ENCODE data around the gene CLUH.

Gene CLUH, protein sequence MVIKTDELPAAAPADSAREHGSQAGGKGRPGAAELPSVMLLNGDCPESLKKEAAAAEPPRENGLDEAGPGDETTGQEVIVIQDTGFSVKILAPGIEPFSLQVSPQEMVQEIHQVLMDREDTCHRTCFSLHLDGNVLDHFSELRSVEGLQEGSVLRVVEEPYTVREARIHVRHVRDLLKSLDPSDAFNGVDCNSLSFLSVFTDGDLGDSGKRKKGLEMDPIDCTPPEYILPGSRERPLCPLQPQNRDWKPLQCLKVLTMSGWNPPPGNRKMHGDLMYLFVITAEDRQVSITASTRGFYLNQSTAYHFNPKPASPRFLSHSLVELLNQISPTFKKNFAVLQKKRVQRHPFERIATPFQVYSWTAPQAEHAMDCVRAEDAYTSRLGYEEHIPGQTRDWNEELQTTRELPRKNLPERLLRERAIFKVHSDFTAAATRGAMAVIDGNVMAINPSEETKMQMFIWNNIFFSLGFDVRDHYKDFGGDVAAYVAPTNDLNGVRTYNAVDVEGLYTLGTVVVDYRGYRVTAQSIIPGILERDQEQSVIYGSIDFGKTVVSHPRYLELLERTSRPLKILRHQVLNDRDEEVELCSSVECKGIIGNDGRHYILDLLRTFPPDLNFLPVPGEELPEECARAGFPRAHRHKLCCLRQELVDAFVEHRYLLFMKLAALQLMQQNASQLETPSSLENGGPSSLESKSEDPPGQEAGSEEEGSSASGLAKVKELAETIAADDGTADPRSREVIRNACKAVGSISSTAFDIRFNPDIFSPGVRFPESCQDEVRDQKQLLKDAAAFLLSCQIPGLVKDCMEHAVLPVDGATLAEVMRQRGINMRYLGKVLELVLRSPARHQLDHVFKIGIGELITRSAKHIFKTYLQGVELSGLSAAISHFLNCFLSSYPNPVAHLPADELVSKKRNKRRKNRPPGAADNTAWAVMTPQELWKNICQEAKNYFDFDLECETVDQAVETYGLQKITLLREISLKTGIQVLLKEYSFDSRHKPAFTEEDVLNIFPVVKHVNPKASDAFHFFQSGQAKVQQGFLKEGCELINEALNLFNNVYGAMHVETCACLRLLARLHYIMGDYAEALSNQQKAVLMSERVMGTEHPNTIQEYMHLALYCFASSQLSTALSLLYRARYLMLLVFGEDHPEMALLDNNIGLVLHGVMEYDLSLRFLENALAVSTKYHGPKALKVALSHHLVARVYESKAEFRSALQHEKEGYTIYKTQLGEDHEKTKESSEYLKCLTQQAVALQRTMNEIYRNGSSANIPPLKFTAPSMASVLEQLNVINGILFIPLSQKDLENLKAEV (N-terminal part only)

DNA sequence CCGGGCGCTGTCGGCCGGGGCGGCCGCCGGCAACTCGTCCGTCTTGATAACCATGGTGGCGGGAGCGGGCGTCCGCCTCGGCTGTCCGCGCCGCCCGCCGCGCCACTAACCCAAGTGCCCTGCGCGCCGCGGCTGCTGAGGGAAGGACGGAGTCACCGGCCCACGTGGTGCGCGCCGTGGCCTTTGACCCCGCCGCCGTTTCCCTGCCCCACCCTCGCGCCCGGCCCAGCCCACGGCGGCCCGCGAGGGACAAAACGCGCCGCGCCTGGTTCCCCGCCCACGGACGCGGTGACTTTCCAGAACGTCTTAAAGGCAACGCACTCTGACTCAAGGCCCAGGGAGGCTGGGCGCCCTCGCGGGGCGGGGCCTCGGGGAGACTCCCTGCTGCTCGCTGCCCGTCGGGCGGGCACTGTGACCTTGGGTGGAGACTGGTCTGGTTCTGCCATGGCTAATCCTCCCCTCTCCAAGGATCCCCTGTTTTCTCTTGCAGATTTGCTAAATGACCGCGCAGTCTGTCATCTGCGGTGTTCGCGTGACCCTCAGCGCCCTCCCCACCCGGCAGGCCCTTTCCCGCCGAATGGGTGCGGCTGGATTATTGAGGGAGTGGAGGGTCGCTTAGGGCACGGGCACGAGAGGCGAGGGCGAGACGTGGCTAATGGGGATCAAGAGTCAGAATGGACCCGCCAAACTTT lies at the start of gene CLUH:
CLUH (minus strand) TSS at position 157 of the 692 bp plus-strand sequence; CDS start at position 54, 103 bp downstream.
- Histone ChIP-seq H3K36me3 (no peaks in the 10 kb centered on the region), H3K9me3 (ENCODE audit: severe bottlenecking) (no peaks in the 10 kb centered on the region), H3K27me3 (ENCODE audit: insufficient read depth, low read depth, severe bottlenecking) (no peaks in the 10 kb centered on the region), H3K4me3 (ENCODE audit: low read depth, low read length) (peak within 1 kb of the TSS; percentile 62), H3K27ac (peak within 1 kb of the TSS; percentile 83)
- DNase-seq = peak; percentile 95
- TF ChIP-seq, protein P1, sequence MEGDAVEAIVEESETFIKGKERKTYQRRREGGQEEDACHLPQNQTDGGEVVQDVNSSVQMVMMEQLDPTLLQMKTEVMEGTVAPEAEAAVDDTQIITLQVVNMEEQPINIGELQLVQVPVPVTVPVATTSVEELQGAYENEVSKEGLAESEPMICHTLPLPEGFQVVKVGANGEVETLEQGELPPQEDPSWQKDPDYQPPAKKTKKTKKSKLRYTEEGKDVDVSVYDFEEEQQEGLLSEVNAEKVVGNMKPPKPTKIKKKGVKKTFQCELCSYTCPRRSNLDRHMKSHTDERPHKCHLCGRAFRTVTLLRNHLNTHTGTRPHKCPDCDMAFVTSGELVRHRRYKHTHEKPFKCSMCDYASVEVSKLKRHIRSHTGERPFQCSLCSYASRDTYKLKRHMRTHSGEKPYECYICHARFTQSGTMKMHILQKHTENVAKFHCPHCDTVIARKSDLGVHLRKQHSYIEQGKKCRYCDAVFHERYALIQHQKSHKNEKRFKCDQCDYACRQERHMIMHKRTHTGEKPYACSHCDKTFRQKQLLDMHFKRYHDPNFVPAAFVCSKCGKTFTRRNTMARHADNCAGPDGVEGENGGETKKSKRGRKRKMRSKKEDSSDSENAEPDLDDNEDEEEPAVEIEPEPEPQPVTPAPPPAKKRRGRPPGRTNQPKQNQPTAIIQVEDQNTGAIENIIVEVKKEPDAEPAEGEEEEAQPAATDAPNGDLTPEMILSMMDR (IDR thresholded peaks at IDR 0.05; ENCODE audit: low read depth, low read length) = no peak

DNA sequence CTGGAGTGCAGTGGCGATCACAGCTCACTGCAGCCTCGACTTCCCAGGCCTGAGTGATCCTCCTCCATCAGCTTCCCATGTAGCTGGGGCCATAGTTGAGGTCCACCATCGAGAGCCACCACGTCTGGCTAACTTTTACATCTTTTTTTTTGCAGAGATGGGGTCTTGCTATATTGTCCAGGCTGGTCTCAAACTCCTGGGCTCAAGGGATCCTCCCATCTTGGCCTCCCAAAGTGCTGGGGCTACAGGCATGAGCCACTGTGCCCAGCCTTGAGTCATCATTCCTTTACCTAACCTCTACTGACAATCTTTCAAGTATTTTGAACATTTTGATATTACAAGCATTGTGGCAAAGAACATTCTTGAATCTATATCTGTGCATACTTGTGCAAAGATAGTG lies 47.3 kb upstream of the CLUH start:
- TF ChIP-seq, protein P1 (IDR thresholded peaks at IDR 0.05; ENCODE audit: low read depth, low read length) = no peak
- H3K27me3 ChIP-seq (ENCODE audit: insufficient read depth, low read depth, severe bottlenecking) = no peaks in the 10 kb centered on the region
- H3K9me3 ChIP-seq (ENCODE audit: severe bottlenecking) = no peaks in the 10 kb centered on the region
- H3K36me3 ChIP-seq = no peaks in the 10 kb centered on the region
- H3K27ac ChIP-seq = no peak overlapping the region
- DNase-seq = no peak
- H3K4me3 ChIP-seq (ENCODE audit: low read depth, low read length) = no peak overlapping the region

DNA sequence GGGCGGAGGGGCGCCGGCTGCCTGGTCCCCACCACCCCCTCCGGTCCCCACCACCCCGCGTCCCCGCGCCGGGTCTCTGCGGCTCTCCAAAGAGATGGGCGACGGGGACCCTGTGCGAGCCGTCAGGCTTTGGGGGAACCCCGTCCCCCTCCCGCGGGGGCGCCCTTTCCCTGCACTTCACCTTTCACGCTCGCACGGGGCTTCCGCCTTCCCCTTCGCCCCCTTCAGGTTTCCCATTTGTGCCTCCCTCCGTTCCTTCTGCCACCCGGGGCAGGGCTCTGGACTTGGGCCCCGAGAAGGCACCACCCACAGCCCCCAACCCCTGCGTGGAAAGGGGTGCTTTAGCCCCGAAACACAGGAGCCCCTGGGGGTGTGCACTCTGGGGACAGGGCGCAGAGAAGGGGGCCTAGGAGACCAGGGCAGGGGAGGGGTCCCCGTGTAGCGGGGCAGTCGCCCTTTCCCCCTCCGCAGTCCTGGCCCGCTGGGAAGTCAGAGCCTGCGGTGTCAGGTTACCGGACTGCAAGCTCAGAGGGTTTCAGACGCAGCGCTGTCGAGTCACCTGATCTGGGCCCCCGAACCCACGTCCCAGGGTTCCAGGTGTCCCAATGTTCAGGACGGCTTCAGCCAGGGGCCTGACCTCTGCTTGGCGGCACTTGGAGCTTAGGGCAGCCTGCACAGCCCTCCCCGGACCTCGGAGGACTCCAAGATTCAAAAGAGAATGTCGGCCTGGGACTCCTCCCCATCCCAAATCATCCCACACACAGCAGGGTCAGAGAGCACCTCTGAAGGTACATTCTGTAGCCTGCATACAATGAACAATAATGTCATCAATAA lies 44.5 kb upstream of the CLUH start:
- no peak for DNase-seq
- H3K27ac ChIP-seq = no peak overlapping the region
- no peaks in the 10 kb centered on the region for H3K9me3 ChIP-seq (ENCODE audit: severe bottlenecking)
- TF ChIP-seq, protein P1 (IDR thresholded peaks at IDR 0.05; ENCODE audit: low read depth, low read length) = no peak
- no peak overlapping the region for H3K4me3 ChIP-seq (ENCODE audit: low read depth, low read length)
- no peaks in the 10 kb centered on the region for H3K36me3 ChIP-seq
- no peaks in the 10 kb centered on the region for H3K27me3 ChIP-seq (ENCODE audit: insufficient read depth, low read depth, severe bottlenecking)

DNA sequence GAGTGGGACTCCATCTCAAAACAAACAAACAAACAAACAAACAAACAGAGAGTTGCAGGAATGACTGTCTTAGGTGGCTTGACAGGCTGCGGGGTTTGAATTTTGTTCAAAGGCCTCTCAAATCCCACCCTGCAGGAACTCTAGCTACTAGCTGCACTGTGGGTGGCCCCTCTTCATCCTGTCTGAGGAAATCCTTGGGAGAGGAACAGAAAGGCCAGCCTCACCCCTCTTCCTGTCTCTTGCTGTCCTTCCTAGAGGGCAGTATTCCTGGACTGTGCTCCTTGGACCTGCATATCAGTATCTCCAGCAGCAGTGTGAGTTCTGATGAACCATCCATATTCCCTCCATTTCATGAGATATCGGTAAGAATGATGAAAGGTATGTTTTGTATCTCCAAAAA lies 39.9 kb upstream of the CLUH start:
- TF ChIP-seq, protein P1 (IDR thresholded peaks at IDR 0.05; ENCODE audit: low read depth, low read length) = peak; percentile 19; the same call in 1 of the 2 replicates
- Histone ChIP-seq H3K4me3 (ENCODE audit: low read depth, low read length) (no peak overlapping the region), H3K27ac (peak overlapping the region; percentile 97), H3K27me3 (ENCODE audit: insufficient read depth, low read depth, severe bottlenecking) (no peaks in the 10 kb centered on the region), H3K9me3 (ENCODE audit: severe bottlenecking) (no peaks in the 10 kb centered on the region), H3K36me3 (peaks cover 10% of the 10 kb centered on the region)
- peak; percentile 26 for DNase-seq

Measured in WERI-Rb-1 (cell line).